ENCODE measurements around the gene ADI1.
"Not testable (repeated sequence)": the region's sequence is repeated elsewhere in the genome, so short reads cannot be mapped to it uniquely, and the experiment has no call there.

The ADI1 gene

DNA sequence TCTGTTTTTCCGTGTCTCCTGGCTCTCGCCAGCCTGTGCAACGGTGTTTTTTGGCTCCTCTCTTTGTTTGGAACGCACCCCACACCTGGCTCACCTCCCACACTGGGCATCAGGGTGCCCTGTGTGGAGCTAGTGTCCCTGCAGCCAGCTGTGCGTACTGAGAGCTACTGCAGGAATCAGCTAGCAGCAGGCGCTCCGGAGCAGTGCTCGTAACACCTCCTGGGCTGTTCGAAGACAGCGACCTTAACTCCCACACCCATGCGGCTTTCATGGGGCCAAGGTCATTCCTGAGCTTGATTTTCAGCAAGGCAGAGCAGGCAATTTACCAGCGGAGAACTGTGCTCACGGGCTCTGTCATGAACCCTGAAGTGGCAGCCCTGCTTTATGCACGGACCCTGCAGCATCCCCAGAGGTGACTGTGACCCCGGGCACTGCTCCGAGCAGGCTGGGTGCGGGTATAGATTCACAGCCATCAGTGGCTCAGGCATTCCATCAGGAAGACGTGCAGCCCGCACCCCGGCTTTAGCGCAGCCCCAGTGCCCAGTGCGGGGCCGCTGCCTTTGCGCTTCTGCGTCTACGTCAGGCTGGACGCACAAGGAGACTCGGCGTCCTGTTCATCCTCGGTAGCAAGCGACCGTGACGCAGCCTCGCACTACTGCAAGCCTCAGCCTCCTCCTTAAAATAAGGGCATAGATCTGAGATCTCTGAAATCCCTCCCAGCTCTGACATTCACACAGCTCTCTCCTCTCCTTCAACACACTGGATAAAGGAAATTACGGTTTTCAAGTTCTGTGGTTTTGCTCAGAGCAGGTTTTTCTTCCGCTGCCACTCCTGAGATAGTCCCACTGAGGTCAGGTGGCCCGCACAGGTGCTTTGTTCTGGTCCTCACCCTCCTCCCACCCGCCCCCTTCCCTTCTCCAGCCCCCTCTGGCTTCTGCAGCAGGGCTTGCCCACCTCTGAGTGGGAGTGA, 58.2 kb downstream of the ADI1 start:
- DNase-seq, result no peak

DNA sequence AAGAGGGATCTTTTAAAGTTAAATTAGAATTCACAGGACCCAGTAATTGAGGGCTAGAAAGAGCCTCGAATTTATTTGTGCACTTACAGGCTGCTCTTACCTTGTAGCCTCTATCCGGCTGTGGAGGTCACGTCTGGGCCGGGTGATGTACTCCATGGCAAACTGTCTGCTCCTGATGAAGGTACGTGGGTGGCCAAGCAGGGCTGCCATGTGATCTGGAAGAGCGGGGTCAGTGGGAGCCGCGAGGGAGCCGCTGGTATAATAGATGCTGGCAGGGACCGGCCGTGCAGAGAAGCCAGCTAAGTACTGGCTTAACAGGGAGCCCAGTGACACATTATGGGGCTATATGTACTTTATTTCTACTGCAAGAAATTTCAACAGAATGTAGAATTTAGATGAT, 59.2 kb downstream of the ADI1 start:
- DNase-seq, result no peak

DNA sequence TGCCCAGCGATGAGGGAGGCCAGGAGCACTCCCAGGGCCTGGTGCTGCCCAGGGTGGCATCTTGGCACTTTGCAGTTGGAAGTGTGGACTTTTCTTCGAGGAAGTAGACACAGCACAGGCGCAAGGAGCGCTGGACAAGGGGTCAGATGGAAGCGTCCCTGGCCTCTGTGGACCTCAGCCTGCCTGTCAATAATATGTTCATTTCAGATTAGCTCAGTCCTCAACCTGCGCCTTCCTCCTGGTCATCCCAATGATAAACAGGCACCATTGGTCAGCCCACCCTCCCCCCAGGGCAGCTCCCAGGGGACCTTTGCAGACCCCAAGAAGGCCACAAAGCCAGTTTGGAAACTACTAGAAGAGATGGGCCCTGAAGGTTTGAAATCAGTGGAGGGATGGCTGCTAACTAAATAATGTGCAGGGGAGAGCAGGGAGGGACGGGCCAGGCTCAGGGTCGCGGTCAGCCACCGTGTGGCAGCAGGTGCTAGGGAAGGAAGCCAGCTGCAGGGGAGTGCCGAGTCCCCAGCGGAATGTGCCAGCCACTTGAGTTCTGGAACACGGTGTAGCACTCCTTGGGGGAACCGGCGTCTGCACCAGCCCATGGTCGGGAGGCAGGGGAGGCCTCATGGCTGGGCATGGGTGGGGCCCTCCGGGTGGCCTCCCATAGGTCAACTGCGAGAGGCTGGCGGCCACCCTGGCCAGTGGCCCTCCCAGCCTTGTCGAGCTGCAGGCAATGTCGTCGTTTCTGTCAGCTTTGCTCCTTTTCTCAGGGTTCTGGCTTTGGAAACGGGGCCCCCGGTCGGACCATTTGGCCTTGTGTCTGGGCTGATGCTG, 59.9 kb downstream of the ADI1 start:
- no peak for DNase-seq

- no peak for DNase-seq
Measured at GRCh38 chr2:3458396-3459184, 60.7 kb downstream of the ADI1 start.

DNA sequence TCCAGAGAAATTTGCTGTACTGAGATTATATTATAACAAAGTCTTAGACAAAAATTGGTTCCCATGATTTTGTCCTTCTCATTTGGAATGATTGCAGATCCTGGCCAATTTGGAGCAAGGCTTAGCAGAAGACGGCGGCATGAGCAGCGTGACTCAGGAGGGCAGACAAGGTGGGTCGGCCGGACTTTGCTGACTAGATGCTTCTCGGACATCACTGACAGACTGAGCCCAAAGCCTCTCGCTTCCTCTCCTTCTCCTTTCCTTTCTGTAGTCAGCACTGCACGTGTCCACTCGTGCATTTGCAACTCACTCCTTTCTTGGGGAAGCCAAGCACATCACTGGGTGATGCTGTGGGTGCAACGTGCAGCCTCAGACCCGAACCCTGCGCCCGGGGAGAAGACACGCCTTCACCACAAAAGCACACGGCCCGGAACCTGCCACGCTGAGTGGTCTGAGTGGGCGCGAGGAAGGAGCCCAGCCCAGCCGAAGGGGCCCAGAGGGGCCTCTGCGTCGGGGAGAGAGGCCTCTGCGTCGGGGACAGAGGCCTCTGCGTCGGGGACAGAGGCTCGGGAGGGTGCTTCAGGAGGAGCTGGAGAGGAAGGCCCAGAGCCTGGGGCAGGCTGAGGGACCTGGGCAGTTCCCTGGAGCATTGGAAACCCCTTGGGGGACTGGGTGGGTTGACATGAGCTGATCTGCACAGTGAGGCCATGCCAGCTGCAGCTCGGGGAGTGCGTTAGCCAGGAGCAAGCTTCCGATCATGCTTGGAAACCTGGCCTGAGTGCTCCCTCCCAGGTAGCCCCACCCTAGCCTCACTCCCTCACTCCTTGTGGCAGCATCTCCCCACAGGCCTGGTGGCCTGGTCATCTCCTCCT, 61.6 kb downstream of the ADI1 start:
- no peak for DNase-seq

GRCh38 chr2:3456125-3456524, 63.2 kb downstream of the ADI1 start:
- no peak for DNase-seq

DNA sequence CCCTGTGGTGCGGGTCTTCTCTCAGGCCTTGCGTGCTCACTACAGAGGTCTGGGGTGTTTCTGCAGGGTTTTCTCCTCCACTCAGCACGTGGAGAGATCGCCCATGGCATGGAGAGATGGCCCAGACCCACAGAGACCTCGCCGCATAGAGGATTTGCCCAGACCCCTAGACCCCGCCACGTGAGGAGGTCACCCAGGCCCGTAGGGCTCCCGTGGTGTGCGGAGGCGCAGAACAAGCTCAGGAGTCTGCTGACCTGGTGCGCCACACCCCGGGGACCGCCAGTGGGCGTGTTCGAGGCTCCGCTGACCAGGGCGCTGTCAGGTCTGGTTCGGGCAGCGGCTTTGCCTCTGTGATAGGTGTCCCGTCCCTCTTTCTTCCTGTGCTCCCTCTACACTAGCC, 64.5 kb downstream of the ADI1 start:
- DNase-seq, result no peak

DNA sequence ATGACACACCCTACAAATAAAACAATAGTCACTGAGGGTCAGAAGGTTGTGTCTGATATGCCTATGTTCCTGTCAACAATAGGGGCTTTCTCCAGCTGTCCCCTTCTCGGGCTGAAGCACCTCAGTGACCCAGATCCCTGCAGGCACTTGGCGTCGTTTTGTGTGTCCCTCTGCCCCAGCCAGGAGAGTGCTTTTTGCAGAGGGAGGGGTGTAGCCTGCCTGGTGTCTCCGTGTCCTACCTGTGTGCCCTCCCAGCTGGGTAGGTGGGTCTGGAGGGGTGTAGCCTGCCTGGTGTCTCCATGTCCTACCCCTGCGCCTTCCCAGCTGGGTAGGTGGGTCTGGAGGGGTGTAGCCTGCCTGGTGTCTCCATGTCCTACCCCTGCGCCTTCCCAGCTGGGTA, 65.3 kb downstream of the ADI1 start:
- DNase-seq, result not testable (repeated sequence)

DNA sequence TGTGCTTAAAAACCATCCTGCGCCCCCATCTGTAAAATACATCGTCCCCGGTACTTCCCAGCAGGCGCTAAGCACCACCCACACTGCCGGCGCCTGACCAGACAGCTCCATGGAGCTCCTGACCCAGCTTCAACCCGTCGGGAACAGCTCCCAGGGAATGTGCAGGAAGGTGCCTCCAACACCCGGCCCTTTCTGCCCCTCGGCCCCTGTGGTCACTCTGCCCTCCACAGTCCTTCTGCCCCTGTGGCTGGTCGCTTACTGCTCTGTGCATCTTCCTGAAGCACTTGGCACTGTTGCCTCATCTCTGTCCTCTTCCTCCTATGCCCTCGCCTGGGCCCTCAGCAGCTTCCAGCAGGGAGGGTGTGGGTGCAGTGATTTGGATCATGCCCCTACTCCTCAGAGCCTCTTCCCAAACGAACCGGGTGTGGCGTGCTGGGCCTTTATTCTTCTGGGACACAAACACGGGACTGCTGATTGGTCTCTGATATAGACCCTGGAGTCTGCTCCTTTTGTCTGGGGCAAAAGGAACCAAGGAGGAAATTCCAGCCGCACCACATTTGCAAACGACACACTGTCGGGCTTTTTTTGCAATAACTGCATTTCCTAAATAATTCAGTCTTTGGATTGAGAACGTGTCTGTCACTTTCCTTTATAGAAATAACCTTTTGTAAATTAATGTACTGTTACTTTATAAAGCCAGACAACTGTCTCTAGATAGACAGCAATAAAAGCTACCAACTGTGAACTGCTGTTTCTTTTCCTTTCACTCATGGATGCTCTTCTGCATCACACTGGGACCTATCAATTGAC, 65.9 kb downstream of the ADI1 start:
- no peak for DNase-seq

- no peak for DNase-seq
Measured at GRCh38 chr2:3451926-3452671, 67.2 kb downstream of the ADI1 start.

DNA sequence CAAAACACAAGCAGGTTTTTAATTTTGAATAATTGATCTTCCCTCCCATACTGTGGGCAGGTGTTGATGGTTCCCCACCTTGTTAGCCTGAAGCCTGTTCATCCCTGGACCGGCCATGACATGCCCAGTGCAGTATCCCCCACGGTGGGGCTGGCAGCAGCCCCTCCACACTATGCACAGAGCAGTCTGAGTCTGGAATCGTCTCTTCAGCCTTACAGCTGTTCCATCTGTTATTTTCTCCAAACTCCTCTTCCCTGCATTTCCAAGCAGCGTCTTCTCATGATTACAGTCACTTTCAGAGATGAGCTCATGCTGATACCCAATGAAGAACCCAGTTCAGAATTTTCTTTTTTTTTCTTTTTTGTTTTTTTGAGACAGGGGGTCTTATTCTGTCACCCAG, 68.2 kb downstream of the ADI1 start:
- DNase-seq, result no peak

GRCh38 chr2:3450385-3451010, 68.8 kb downstream of the ADI1 start:
- no peak for DNase-seq

DNA sequence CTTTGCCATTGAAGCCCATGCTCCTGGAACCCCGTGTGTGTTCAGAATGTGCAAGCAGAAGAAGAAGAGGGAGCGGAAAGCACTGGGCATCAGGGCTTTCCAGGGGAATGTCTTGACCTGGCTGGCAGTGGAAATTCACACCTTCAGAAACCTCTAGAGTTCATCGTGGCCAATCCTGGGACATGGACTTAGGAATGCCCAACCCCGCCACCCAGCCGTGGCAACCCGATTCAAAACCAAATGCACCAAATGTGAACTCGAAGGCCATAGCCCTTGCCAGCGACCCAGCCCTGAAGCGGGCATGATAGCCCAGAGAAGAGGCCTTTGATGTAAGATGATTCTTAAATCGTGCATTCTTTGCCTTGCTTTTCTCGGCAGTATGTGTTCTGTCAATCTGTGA, 69.4 kb downstream of the ADI1 start:
- DNase-seq, result no peak

DNA sequence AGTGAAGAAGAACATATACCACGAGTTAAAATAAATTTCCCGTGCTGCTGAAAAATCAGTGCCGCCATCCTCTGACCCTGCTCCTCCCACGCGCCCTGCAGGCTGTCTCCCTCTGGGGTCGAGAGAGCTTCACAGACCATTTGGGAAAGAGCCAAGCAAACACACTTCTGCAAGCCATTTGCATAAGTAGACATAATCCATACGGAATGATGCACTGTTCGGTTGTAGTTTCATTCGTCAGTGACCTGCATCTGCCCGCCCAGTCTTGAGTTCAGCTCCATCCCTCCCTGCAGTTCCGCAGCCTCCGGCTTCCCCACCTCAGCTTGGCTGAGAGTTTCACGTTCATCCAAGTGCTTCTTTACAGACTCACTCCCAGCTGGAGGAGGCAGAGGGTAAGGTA, 70.2 kb downstream of the ADI1 start:
- DNase-seq, result no peak

DNA sequence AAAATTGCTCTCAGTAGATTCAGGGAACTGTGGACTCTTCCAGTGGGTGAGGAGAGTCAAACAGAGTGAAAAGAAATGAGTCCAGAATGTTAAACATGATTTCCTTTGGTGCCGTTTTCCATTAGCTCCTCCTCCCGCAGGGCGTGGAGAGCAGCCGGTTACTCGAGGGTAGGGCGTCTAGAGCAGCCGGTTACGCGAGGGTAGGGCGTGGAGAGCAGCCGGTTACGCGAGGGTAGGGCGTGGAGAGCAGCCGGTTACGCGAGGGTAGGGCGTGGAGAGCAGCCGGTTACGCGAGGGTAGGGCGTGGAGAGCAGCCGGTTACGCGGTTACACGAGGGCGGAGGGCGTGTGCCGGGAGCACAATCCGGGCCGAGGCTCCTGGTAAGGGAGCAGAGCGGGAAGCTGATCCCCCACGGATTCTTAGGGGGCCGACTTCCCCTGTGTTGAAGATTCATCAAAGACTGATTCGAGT, 70.9 kb downstream of the ADI1 start:
- not testable (repeated sequence) for DNase-seq

DNA sequence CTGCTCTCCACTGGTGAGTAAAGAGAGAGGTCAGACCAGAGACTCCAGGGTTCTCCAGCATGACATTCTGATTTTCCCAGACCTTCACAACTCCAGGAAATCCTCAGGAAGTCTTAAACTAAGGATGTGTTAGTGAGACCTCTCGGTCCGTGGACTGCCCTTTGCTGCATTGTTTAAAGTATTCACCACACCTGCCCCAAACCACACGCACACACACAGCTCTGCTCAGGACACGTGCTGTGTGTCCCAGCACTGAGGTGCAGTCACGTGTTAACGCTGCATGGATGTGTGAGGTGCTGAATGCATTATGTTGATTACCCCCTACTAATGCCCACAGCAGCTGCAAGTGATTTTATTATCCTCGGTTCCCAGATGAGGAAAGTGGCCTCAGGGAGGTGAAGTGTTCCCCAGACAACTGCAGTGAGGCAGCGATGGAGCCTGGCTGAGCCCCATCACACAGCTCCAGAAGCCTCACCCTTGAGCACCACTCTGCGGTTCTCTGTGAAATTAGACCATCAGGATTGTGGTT, 71.5 kb downstream of the ADI1 start:
- DNase-seq, result no peak

Data from NCI-H1092 treated with DMSO at 0.1 percent for 48 hours (cell line).